Jurkat, Clone E6-1 (cell line): ENCODE results near the gene ANKRD40CL.

Experiments
- DNase-seq: peaks from one replicate; pipeline ENCODE4 v3.0.0-alpha.2; 2011; ENCODE audit warnings: low read depth, low spot score
- H3K4me3 ChIP-seq: 2 replicates; pipeline ENCODE4 v1.5.1; 2011; ENCODE audit warnings: mild to moderate bottlenecking, low read length, control low read depth, moderate library complexity

ANKRD40CL gene

DNA sequence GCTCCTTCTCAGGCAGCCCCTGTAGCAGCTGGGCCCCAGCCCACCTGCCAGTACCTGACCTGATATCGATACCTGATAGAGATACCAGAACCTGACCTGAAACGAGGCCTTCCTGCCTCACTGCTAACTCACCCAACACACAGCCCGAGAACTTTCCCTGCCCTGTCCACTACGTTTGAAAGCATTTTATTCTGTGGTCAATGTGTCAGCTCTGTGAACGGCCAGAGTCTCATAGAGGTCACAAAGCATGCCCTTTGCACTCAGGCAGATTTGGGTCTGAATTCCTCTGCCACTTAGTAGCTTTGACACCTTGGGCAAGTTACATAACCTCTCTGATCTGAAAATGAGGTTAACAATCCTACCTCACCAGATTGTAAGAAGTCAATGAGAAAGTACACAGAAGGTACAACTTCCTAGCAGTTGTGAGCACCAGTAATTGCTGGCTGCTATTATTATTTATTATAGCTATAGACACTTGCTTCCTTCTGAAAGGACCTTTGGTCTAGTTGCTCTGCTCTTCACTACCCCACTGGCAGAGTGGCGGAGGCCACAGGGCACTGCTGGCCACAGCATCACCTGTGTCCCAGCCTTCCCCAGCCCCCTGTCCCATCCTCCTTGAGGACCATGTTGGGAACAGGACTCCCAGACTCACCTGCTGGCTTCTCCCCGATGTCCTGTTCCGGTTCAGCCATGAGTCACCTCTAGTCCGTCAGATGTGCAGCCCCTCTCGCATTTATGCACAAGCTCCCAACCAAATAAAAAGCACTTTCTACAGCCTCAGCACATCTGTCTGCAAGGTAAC, 895 bp downstream of the ANKRD40CL start:
- no peak overlapping the region for H3K4me3 ChIP-seq
- no peak for DNase-seq

DNA sequence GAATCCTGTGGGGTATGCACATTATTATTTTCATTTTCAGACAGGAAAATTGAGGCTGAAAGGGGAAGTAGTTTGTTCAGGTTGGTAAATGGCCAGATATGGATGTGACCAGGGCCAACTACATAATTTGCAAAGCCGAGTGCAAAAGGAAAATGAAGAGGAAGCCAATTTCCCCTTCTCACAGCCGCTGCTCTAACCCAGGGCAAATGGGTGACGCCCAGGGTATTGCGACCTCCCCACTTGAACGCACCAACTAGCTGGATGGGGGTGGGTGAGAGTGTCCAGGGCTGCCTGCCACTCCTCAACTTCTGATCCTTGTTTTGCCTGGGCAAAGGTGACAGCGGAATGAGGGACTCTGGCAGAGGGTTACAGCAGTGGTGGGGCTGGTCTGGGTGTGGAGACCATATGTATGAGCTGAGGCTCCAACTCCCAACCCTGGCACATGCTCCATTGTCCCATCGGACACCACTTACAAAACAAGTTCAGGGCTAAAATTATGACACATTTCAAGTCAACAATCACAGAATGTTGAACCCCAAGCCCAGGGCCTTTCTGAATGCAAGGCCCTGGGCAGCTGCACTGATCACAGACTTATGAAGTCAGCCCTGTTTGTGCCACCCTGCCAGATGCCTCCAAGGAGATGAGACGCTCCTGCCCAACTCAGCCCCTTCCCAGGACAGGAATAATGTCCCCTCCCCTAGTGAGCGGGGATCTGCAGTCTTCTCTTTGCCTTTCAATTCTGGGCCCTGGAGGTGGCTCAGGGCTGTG, 1.7 kb downstream of the ANKRD40CL start:
- no peak for DNase-seq
- no peak overlapping the region for H3K4me3 ChIP-seq

- H3K4me3 ChIP-seq, result no peak overlapping the region
- DNase-seq, result no peak
Measured at GRCh38 chr17:50764734-50765149, 2.6 kb downstream of the ANKRD40CL start.

GRCh38 chr17:50763716-50764475, 3.4 kb downstream of the ANKRD40CL start:
- no peak overlapping the region for H3K4me3 ChIP-seq
- DNase-seq, result no peak

DNA sequence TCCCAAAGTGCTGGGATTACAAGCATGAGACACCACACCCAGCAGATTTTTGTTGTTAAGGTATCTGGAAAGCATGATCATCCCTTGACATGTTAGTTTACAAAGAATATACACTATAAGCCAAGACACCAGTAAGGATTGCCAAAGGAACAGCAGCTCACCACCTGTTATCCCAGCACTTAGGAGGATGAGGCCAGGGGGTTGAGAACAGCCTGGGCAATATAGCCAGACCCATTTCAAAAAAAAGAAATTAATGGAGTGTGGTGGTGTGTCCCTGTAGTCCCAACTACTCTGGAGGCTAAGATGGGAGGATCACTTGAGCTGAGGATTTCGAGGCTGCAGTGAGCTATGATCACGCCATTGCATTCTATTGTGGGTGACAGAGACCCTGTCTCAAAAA, 5.1 kb downstream of the ANKRD40CL start:
- no peak for DNase-seq
- no peak overlapping the region for H3K4me3 ChIP-seq

DNA sequence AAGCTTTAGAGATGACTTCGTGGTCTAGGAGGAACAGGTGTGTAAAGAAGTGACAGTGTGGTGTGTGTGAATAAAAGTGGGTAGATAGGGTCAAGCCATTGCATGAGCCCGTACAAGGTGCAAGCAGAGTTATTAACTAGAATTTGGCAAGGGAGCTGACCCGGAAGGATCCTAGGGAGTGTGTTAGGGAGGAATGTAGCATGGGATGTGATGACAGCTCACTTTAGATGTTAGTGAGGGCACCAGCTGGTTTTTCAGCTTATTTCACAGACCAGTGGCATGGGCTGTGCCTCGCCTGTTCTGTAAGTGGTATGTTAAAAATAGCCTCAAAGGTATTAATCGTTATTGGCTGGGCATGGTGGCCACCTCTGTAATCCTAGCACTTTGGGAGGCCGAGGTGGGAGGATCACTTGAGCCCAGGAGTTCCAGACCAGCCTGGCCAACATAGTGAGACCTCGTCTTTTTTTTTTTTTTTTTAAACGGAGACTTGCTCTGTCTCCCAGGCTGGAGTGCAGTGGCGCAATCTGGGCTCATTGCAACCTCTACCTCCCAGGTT, 8.3 kb downstream of the ANKRD40CL start:
- no peak for DNase-seq

GRCh38 chr17:50758524-50758923, 8.8 kb downstream of the ANKRD40CL start:
- H3K4me3 ChIP-seq, result no peak overlapping the region
- DNase-seq, result no peak

More for the DNA sequence above, 8.3 kb downstream of the ANKRD40CL start:
- H3K4me3 ChIP-seq, result no peak overlapping the region

DNA sequence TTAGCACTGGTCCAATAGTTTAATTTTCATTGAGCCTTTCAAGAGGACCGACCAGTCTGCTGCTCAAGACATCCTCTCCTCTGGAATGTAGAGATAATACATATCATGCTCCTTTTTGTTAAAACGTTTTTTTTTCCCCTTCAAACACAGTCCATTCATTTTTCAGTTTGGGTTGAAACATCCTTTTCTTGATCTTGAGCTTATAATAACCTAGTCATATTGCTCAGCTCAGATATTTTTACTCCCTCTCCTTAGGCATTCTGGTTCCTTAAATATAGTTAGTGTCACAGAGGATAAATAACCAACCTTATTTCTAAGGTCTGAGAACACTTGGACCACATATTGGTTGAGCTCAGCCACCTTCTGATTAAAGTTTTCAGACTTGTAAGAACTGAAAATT, 12.8 kb downstream of the ANKRD40CL start:
- H3K4me3 ChIP-seq, result no peak overlapping the region
- DNase-seq, result no peak

DNA sequence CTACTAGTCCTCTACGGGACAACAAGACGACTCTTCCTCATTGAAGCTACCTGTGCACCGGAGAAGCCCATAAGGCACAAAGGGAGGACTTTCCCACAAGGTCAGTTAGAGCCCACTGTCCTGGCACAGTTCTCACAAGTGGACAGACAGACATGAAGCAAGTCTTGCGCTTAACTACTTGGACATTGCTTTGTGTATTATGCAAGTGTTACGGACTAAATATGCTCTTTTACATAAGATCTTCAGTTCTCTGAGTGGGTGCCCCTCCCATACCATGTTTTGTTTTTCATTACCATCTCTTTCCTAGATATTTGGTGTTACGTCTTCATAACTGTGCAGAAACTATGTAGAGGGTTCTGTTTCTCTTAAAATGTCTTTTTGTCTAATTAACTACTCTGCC, 18.1 kb downstream of the ANKRD40CL start:
- DNase-seq, result no peak

DNA sequence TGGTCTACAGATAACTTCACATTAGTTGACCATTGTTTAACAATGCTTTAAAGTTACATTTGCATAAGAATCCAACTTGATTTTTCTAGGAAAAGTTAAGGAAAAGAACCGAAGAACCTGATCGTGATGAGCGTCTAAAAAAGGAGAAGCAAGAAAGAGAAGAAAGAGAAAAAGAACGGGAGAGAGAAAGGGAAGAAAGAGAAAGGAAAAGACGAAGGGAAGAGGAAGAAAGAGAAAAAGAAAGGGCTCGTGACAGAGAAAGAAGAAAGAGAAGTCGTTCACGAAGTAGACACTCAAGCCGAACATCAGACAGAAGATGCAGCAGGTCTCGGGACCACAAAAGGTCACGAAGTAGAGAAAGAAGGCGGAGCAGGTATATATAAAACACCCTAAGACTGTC, 21.7 kb downstream of the ANKRD40CL start:
- no peak for DNase-seq
- no peak overlapping the region for H3K4me3 ChIP-seq

More for the DNA sequence above, 18.1 kb downstream of the ANKRD40CL start:
- H3K4me3 ChIP-seq, result no peak overlapping the region

DNA sequence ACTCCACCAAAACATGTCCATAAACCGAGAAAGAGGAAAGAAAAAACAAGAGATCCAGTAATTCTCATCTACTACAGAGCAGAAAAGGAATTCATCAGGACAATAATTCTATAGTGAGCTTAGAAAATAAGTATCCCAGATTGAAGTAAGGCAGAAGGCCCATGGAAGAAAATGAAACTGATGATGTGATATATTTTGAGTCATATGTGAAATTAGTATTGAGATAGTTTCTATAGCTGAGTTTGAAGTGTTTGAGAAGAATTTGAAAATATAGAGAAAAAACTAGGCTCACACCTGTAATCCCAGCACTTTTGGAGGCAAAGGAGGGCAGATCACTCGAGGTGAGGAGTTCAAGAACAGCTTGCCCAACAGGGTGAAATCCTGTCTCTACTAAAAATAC, 28.2 kb downstream of the ANKRD40CL start:
- no peak for DNase-seq
- H3K4me3 ChIP-seq, result no peak overlapping the region

- no peak for DNase-seq
Measured at GRCh38 chr17:50737118-50737698, 30.1 kb downstream of the ANKRD40CL start.

GRCh38 chr17:50735287-50735686, 32.0 kb downstream of the ANKRD40CL start:
- no peak overlapping the region for H3K4me3 ChIP-seq
- no peak for DNase-seq

More at GRCh38 chr17:50737118-50737698, 30.1 kb downstream of the ANKRD40CL start:
- no peak overlapping the region for H3K4me3 ChIP-seq

DNA sequence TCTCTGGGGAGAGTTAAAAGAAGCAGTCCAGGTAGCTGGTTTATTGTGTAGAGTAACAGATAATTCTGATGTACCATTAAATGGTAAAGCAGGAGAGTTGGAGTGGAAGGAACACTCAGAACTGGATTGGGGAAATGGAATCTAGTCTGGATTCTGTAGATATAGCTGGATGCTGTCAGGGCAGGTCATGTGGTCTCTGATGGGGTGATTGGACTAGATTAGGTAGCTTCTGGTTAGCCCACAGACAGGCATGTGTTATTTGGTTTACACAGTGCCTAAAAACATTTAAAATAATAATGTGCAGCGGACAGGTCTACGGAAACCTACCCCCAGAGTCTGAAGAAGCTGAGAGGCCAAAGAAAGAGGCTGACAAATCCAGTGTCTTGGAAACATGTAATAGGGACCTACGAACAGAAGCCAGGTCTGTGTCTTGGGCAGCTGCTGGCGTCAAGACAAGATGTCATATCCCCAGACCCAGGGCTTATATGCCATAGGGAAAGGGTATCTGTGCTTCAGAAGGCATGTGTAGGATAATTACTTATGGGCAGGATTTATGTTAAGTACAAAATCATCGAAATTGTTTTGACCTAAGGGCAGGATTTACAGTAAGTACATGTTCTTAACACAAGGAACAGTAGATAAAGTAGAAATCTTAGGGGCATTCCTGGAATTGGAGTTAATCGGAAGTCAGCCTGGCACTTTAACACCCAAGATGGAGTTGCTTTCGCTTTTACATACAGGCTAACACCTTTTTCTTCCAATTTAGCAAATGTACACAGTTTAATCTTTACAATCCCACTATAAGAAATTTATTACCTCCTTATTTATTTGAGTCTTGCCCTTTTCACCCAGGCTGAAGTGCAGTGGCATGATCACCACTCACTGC, 35.5 kb downstream of the ANKRD40CL start:
- no peak for DNase-seq
- H3K4me3 ChIP-seq, result no peak overlapping the region

DNA sequence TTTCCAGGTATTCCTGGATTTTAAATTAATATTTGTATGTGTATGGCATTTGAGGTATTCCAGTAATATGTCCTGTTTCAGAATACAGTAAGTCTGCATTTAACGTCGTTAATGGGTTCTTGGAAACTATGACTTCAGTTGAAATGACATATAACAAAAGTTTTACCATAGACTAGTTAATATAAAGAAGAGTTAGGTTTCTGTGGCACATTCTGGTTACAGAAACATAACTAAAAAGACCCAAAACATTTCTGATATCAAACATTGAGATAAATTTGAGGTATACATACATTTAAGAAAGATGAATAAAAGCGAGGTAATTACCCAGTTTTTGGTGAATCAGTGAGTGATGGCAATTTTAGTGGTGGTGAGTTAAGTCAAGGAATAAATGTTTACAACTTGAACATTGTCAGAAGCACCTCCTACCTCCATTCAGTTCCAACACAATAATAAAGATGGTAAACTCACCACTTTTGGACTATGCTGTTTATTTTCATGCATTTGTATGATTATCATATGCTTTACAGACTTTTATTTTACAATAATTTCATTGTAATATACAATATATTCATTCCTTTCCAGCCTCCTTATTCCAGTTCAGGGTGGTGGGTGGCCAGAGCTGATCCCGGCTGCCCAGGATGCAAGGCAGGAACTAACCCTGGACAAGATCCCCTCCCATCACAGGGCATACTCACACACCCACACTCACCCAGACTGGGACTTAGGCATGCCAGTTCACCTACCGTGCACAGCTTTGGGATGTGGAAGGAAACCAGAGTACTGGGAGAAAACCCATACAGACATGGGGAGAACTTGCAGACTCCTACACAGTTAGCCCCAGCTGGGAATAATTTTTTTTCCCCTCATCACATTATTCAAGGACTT, 38.2 kb downstream of the ANKRD40CL start:
- no peak overlapping the region for H3K4me3 ChIP-seq
- no peak for DNase-seq

GRCh38 chr17:50728112-50728429, 39.2 kb downstream of the ANKRD40CL start:
- no peak for DNase-seq
- no peak overlapping the region for H3K4me3 ChIP-seq
